ENCODE data around the gene CST11.

Gene CST11

GRCh38 chr20:23434521-23435313 lies 18.0 kb downstream of the CST11 start:
- DNase-seq (ENCODE audit: low spot score) = no peak
- no peak for TF ChIP-seq CTCF (IDR thresholded peaks at IDR 0.05; ENCODE audit: extremely low read depth, missing control alignments)

- DNase-seq (ENCODE audit: low spot score) = no peak
- TF ChIP-seq CTCF (IDR thresholded peaks at IDR 0.05; ENCODE audit: extremely low read depth, missing control alignments) = no peak
Measured at GRCh38 chr20:23433628-23434027, 19.0 kb downstream of the CST11 start.

- TF ChIP-seq CTCF (IDR thresholded peaks at IDR 0.05; ENCODE audit: extremely low read depth, missing control alignments) = no peak
- DNase-seq (ENCODE audit: low spot score) = no peak
Measured at GRCh38 chr20:23425129-23425528, 27.5 kb downstream of the CST11 start.

GRCh38 chr20:23420943-23421931 lies 31.4 kb downstream of the CST11 start, which contains the start of gene NAPB:
Gene NAPB (minus strand): TSS chr20:23421488. CDS start chr20:23421402, 86 bp downstream.
- TF ChIP-seq CTCF (IDR thresholded peaks at IDR 0.05; ENCODE audit: extremely low read depth, missing control alignments) = peak; percentile 32
- peak; percentile 97 for DNase-seq (ENCODE audit: low spot score)

- peak; percentile 75 for DNase-seq (ENCODE audit: low spot score)
- TF ChIP-seq CTCF (IDR thresholded peaks at IDR 0.05; ENCODE audit: extremely low read depth, missing control alignments) = no peak
Measured at GRCh38 chr20:23419995-23420901, 32.4 kb downstream of the CST11 start.

GRCh38 chr20:23419657-23419994 lies 33.0 kb downstream of the CST11 start:
- DNase-seq (ENCODE audit: low spot score) = no peak
- no peak for TF ChIP-seq CTCF (IDR thresholded peaks at IDR 0.05; ENCODE audit: extremely low read depth, missing control alignments)
